Measurements from ENCODE around the gene ZWILCH. TPM values are rescaled to one million over a fixed set of nuclear protein-coding genes. Genes with fewer than 3 reads are reported as not detected.
A peak's percentile ranks its signal among the peaks of the same experiment; 100 is the strongest.
"Not testable (repeated sequence)": the region's sequence is repeated elsewhere in the genome, so short reads cannot be mapped to it uniquely, and the experiment has no call there.

ZWILCH gene
- total RNA-seq, 3 donors from 2014 or later (not counting 1 experiment from before 2014, with no cell fraction given): 8.7 to 9.9 (median 9.7) TPM

GRCh38 chr15:66497502-66498455 is 7.3 kb upstream of the ZWILCH start, which contains the start of gene SNAPC5:
Gene SNAPC5 (minus strand): TSS chr15:66497762. CDS start chr15:66497731, 31 bp downstream.
- no peaks in the 10 kb centered on the region for H3K9me3 ChIP-seq (ENCODE audit: control insufficient read depth, insufficient read depth, low read length)
- 11% methylated on average over 43 of the region's 43 CpGs for WGBS (ENCODE audit: insufficient coverage)
- ATAC-seq: peak; percentile 95 to 98 (median 96)
- H3K9me3 Mint-ChIP-seq: no peaks in the 10 kb centered on the region
- peak; percentile 99 for TF ChIP-seq CTCF (IDR thresholded peaks at IDR 0.05)
- peaks cover 70% of the 10 kb centered on the region for H3K36me3 ChIP-seq (ENCODE audit: control insufficient read depth, insufficient read depth, low read length)
- H3K27me3 ChIP-seq (ENCODE audit: control insufficient read depth, insufficient read depth, low read length): no peaks in the 10 kb centered on the region
- no peaks in the 10 kb centered on the region for H3K27me3 Mint-ChIP-seq (ENCODE audit: low read depth in 2 of 2)
- H3K27ac Mint-ChIP-seq: peak within 1 kb of the TSS; percentile 93 to 97
- peak; percentile 98 for DNase-seq
- intact Hi-C loops (cut with micrococcal nuclease): loop anchor here (1.0 kb wide), 4 partner anchors 8 to 141 kb away; partner anchors contain the start of genes MAP2K1, TIPIN and ZWILCH
- H3K36me3 Mint-ChIP-seq: peaks cover 8% of the 10 kb centered on the region
- H3K4me1 ChIP-seq (ENCODE audit: control insufficient read depth, insufficient read depth, low read length): peaks cover 25% of the 10 kb centered on the region
- H3K4me3 ChIP-seq (ENCODE audit: low read length): peak within 1 kb of the TSS; percentile 79
- peak within 1 kb of the TSS; percentile 82 for H3K27ac ChIP-seq (ENCODE audit: low read length)
- H3K4me1 Mint-ChIP-seq: peaks cover 18 to 36% of the 10 kb centered on the region in 2 donors
- peak within 1 kb of the TSS; percentile 92 for H3K4me3 Mint-ChIP-seq

GRCh38 chr15:66498501-66499386 is 6.4 kb upstream of the ZWILCH start:
- Mint-ChIP-seq H3K27me3 (ENCODE audit: low read depth in 2 of 2) (no peaks in the 10 kb centered on the region), H3K9me3 (no peaks in the 10 kb centered on the region), H3K4me3 (peak overlapping the region; percentile 55), H3K27ac (peak overlapping the region; percentile 93 to 97), H3K4me1 (peaks cover 25 to 46% of the 10 kb centered on the region in 2 donors), H3K36me3 (peaks cover 8% of the 10 kb centered on the region)
- H3K9me3 ChIP-seq (ENCODE audit: control insufficient read depth, insufficient read depth, low read length): no peaks in the 10 kb centered on the region
- WGBS (ENCODE audit: insufficient coverage): 59% methylated on average over 3 of the region's 3 CpGs
- no peak overlapping the region for H3K4me3 ChIP-seq (ENCODE audit: low read length)
- intact Hi-C loops (cut with micrococcal nuclease): no loop called here
- TF ChIP-seq CTCF (IDR thresholded peaks at IDR 0.05): peak; percentile 26
- DNase-seq (peak in 1 of 2 donors; percentile 67), ATAC-seq (no peak)
- H3K27me3 ChIP-seq (ENCODE audit: control insufficient read depth, insufficient read depth, low read length): no peaks in the 10 kb centered on the region
- peaks cover 69% of the 10 kb centered on the region for H3K36me3 ChIP-seq (ENCODE audit: control insufficient read depth, insufficient read depth, low read length)
- peak overlapping the region; percentile 23 for H3K27ac ChIP-seq (ENCODE audit: low read length)
- peaks cover 33% of the 10 kb centered on the region for H3K4me1 ChIP-seq (ENCODE audit: control insufficient read depth, insufficient read depth, low read length)

- ATAC-seq; H3K27me3 ChIP-seq (ENCODE audit: control insufficient read depth, insufficient read depth, low read length); intact Hi-C loops (cut with micrococcal nuclease); H3K36me3 Mint-ChIP-seq; H3K9me3 ChIP-seq (ENCODE audit: control insufficient read depth, insufficient read depth, low read length); H3K27me3 Mint-ChIP-seq (ENCODE audit: low read depth in 2 of 2); H3K9me3 Mint-ChIP-seq; H3K4me3 Mint-ChIP-seq; DNase-seq; H3K27ac ChIP-seq (ENCODE audit: low read length); H3K4me3 ChIP-seq (ENCODE audit: low read length): not testable (repeated sequence)
- H3K27ac Mint-ChIP-seq: peak overlapping the region; percentile 28 to 47
- H3K4me1 Mint-ChIP-seq: peaks cover 38 to 52% of the 10 kb centered on the region in 2 donors
- Histone ChIP-seq H3K36me3 (ENCODE audit: control insufficient read depth, insufficient read depth, low read length) (peaks cover 53% of the 10 kb centered on the region), H3K4me1 (ENCODE audit: control insufficient read depth, insufficient read depth, low read length) (peaks cover 38% of the 10 kb centered on the region)
- WGBS (ENCODE audit: insufficient coverage): 87% methylated on average over 7 of the region's 7 CpGs
Observed at GRCh38 chr15:66500346-66500745, 4.8 kb upstream of the ZWILCH start.
